Astrocyte (in vitro differentiated cells and primary cell): ENCODE measurements around the gene RBPJ. TPM values are rescaled to one million over a fixed set of nuclear protein-coding genes. Genes with fewer than 3 reads are reported as not detected.

Experiments
- DNase-seq: peaks from one replicate; pipeline ENCODE4 v3.0.0-alpha.2; 2010; ENCODE audit warnings: low read depth
- FAIRE-seq: peaks from 2 replicates; lab custom pipeline; 2011; peaks lifted over from hg19 to GRCh38; lab: Jason Lieb, UNC
- H2AFZ ChIP-seq: 2 replicates; pipeline ENCODE4 v1.6.0; 2012; ENCODE audit warnings: low read depth, low read length, inconsistent platforms
- H3K27ac ChIP-seq: 2 replicates; pipeline ENCODE4 v1.5.1; 2011; ENCODE audit warnings: low read depth, low read length, inconsistent platforms
- H3K27me3 ChIP-seq: 2 replicates; pipeline ENCODE4 v1.6.0; 2011; ENCODE audit warnings: low read length, inconsistent platforms; ENCODE audit not compliant: insufficient read depth
- H3K36me3 ChIP-seq: 2 replicates; pipeline ENCODE4 v1.5.1; 2011; ENCODE audit warnings: low read length, inconsistent platforms; ENCODE audit not compliant: insufficient read depth
- H3K4me1 ChIP-seq: 2 replicates; pipeline ENCODE4 v1.5.1; 2011; ENCODE audit warnings: low read length, inconsistent platforms; ENCODE audit not compliant: insufficient read depth
- H3K4me2 ChIP-seq: 2 replicates; pipeline ENCODE4 v1.6.0; 2012; ENCODE audit warnings: low read length, inconsistent platforms
- H3K4me3 ChIP-seq: 2 replicates; pipeline ENCODE4 v1.5.1; 2011; ENCODE audit warnings: low read depth, mild to moderate bottlenecking, low read length, inconsistent platforms; ENCODE audit not compliant: insufficient read depth
- H3K79me2 ChIP-seq: 2 replicates; pipeline ENCODE4 v1.6.0; 2012; ENCODE audit warnings: mild to moderate bottlenecking, low read length, inconsistent platforms; ENCODE audit not compliant: insufficient read depth
- H3K9ac ChIP-seq: 2 replicates; pipeline ENCODE4 v1.6.0; 2012; ENCODE audit warnings: mild to moderate bottlenecking, low read length, inconsistent platforms
- H3K9me3 ChIP-seq: 2 replicates; pipeline ENCODE4 v1.5.1; 2012; ENCODE audit warnings: low read depth, mild to moderate bottlenecking, low read length, inconsistent platforms; ENCODE audit not compliant: insufficient read depth
- H4K20me1 ChIP-seq: 2 replicates; pipeline ENCODE4 v1.6.0; 2012; ENCODE audit warnings: low read length, inconsistent platforms; ENCODE audit not compliant: insufficient read depth
- H3K27ac Mint-ChIP-seq: one replicate; pipeline ENCODE4 v1.8.0; 2021; ENCODE audit warnings: mild to moderate bottlenecking, mixed read lengths; ENCODE audit not compliant: unreplicated experiment
- H3K27me3 Mint-ChIP-seq: one replicate; pipeline ENCODE4 v1.8.0; 2021; ENCODE audit warnings: low read depth, mixed read lengths; ENCODE audit not compliant: unreplicated experiment
- H3K36me3 Mint-ChIP-seq: one replicate; pipeline ENCODE4 v1.8.0; 2021; ENCODE audit warnings: low read depth, mixed read lengths; ENCODE audit not compliant: unreplicated experiment
- H3K4me1 Mint-ChIP-seq: one replicate; pipeline ENCODE4 v1.8.0; 2021; ENCODE audit warnings: low read depth, mixed read lengths; ENCODE audit not compliant: unreplicated experiment
- H3K4me3 Mint-ChIP-seq: one replicate; pipeline ENCODE4 v1.8.0; 2021; ENCODE audit warnings: mild to moderate bottlenecking, moderate library complexity, mixed read lengths; ENCODE audit not compliant: unreplicated experiment
- H3K9me3 Mint-ChIP-seq: one replicate; pipeline ENCODE4 v1.8.0; 2021; ENCODE audit warnings: mild to moderate bottlenecking, mixed read lengths; ENCODE audit not compliant: unreplicated experiment
- EZH2 ChIP-seq: IDR thresholded peaks from 2 replicates; pipeline ENCODE4 v1.6.1; 2012; ENCODE audit warnings: mild to moderate bottlenecking, low read length, inconsistent platforms; ENCODE audit not compliant: insufficient read depth
- total RNA-seq: library from RNA; stranded (reverse); gene quantifications from 2 replicates; pipeline ENCODE4 v1.2.1, GENCODE V29; 2021
- TF ChIP-seq, protein P1 (sequence below): IDR thresholded peaks from 2 replicates; pipeline ENCODE4 v1.5.1; 2011; ENCODE audit warnings: low read depth, mild to moderate bottlenecking, inconsistent platforms, low read length, moderate library complexity; ENCODE audit not compliant: insufficient read depth

RBPJ gene
- total RNA-seq, 1 donor from 2014 or later = 96.3 TPM

DNA sequence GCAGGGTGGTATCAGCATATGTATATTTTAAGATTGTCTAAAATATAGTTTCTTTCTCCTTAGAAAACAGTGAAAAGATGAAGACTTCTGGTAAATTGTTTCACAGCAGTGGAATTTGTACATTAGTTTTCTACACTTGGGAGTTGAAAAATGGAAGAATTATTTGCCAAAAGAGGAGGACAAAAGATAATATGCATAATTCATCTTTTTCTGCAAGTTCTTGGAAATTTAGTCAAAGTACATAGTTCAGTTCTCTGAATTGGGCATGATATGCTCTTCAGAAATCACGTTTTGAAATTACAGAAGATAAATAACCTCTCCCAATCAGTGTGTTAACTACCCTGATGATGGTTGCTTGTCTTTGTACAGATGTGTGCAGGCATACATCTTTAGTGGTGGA is 47.0 kb downstream of the RBPJ start:
- no peak for DNase-seq
- H3K27ac Mint-ChIP-seq = no peak overlapping the region
- Histone ChIP-seq H4K20me1 (peaks cover 38% of the 10 kb centered on the region), H3K4me2 (no peak overlapping the region), H3K36me3 (no peaks in the 10 kb centered on the region), H2AFZ (no peak overlapping the region), H3K4me3 (no peak overlapping the region), H3K4me1 (peaks cover 14% of the 10 kb centered on the region), H3K27ac (no peak overlapping the region), H3K9ac (no peak overlapping the region), H3K27me3 (no peaks in the 10 kb centered on the region), H3K9me3 (no peaks in the 10 kb centered on the region), H3K79me2 (peaks cover 93% of the 10 kb centered on the region)
- no peaks in the 10 kb centered on the region for H3K9me3 Mint-ChIP-seq
- TF ChIP-seq, protein P1, sequence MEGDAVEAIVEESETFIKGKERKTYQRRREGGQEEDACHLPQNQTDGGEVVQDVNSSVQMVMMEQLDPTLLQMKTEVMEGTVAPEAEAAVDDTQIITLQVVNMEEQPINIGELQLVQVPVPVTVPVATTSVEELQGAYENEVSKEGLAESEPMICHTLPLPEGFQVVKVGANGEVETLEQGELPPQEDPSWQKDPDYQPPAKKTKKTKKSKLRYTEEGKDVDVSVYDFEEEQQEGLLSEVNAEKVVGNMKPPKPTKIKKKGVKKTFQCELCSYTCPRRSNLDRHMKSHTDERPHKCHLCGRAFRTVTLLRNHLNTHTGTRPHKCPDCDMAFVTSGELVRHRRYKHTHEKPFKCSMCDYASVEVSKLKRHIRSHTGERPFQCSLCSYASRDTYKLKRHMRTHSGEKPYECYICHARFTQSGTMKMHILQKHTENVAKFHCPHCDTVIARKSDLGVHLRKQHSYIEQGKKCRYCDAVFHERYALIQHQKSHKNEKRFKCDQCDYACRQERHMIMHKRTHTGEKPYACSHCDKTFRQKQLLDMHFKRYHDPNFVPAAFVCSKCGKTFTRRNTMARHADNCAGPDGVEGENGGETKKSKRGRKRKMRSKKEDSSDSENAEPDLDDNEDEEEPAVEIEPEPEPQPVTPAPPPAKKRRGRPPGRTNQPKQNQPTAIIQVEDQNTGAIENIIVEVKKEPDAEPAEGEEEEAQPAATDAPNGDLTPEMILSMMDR = no peak
- no peak for TF ChIP-seq EZH2
- H3K4me3 Mint-ChIP-seq = no peak overlapping the region
- no peak for FAIRE-seq
- H3K4me1 Mint-ChIP-seq = peaks cover 47% of the 10 kb centered on the region
- H3K27me3 Mint-ChIP-seq = no peaks in the 10 kb centered on the region
- H3K36me3 Mint-ChIP-seq = no peaks in the 10 kb centered on the region

DNA sequence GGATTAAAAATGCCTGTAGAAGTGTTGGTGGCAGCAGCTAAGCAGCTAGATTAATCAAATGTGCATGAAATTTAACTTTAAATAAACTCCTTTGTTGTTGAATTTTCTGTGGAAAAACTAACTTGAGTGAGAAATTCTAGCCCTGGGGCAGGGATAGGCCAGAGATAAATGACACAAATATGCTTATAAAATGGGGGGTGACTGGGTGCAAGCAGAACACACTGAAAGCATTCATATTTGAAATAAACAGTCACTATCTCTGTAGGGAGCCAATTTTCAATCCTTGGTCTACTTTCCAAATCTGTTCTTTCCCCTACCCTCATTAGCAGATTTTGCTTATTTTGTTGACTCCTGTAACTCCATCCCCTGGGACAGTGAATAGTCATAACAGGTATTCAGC is 47.9 kb downstream of the RBPJ start:
- H4K20me1 ChIP-seq = peaks cover 47% of the 10 kb centered on the region
- no peaks in the 10 kb centered on the region for H3K36me3 ChIP-seq
- H3K27me3 ChIP-seq = no peaks in the 10 kb centered on the region
- no peaks in the 10 kb centered on the region for H3K27me3 Mint-ChIP-seq
- no peaks in the 10 kb centered on the region for H3K9me3 ChIP-seq
- H3K4me2 ChIP-seq = no peak overlapping the region
- peaks cover 92% of the 10 kb centered on the region for H3K79me2 ChIP-seq
- H2AFZ ChIP-seq = no peak overlapping the region
- no peak overlapping the region for H3K4me3 Mint-ChIP-seq
- no peak overlapping the region for H3K27ac Mint-ChIP-seq
- no peak overlapping the region for H3K4me3 ChIP-seq
- no peak for TF ChIP-seq EZH2
- TF ChIP-seq, protein P1 = no peak
- H3K4me1 ChIP-seq = peaks cover 20% of the 10 kb centered on the region
- no peak overlapping the region for H3K9ac ChIP-seq
- no peak overlapping the region for H3K27ac ChIP-seq
- H3K4me1 Mint-ChIP-seq = peaks cover 50% of the 10 kb centered on the region
- DNase-seq (no peak), FAIRE-seq (no peak)
- H3K36me3 Mint-ChIP-seq = no peaks in the 10 kb centered on the region
- no peaks in the 10 kb centered on the region for H3K9me3 Mint-ChIP-seq

DNA sequence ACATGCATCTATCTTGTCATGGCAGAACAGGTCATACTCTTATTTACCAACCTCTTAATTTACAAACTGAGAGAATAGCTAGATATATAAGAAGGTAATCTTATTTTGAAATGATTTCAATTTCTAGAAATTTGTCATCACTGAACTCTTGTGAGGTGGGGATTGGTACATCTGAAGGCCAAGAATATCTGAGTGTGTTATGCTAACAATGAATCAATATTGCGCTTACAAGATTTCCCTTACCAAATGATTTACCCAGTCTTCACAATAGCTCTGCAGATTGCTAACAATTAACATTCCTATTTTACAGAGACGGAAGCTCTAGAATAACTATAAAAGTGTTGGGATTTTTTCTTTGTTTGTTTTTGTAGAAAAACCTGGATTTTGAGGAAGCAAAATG is 48.3 kb downstream of the RBPJ start:
- no peak for FAIRE-seq
- H3K79me2 ChIP-seq = peaks cover 92% of the 10 kb centered on the region
- peaks cover 50% of the 10 kb centered on the region for H3K4me1 Mint-ChIP-seq

More for the DNA sequence above, 48.3 kb downstream of the RBPJ start:
- H3K9me3 ChIP-seq = no peaks in the 10 kb centered on the region
- H3K4me3 ChIP-seq = no peak overlapping the region
- no peak overlapping the region for H3K9ac ChIP-seq
- Mint-ChIP-seq H3K4me3 (no peak overlapping the region), H3K27ac (no peak overlapping the region), H3K27me3 (no peaks in the 10 kb centered on the region), H3K36me3 (no peaks in the 10 kb centered on the region), H3K9me3 (no peaks in the 10 kb centered on the region)
- H3K4me2 ChIP-seq = peak overlapping the region; percentile 38
- H3K27ac ChIP-seq = no peak overlapping the region
- no peak for TF ChIP-seq EZH2
- TF ChIP-seq, protein P1 = no peak
- H2AFZ ChIP-seq = no peak overlapping the region
- no peaks in the 10 kb centered on the region for H3K36me3 ChIP-seq
- no peak for DNase-seq
- peaks cover 50% of the 10 kb centered on the region for H4K20me1 ChIP-seq
- no peaks in the 10 kb centered on the region for H3K27me3 ChIP-seq
- peaks cover 20% of the 10 kb centered on the region for H3K4me1 ChIP-seq
